ENCODE data around the gene MANF.

DNA sequence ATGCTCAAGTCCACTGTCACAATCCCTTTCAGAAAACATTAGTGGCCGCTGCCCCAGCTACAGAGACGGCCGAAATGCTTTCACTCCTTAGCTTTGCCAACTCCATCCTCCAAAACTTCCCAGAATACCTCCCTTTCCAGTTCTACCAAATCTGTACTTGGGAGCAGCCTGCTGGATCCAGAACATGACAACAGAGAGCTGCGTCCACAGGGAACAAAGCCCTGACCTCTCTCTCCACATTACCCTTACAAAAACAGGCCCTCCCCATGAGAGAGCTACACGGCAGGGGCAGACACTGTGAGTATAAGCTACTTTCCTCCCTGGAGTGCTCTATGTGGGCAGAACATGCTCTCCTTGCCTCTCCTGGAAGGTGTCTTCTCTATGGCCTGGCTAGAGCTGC, 12.3 kb downstream of the MANF start:
- TF ChIP-seq, protein P1, sequence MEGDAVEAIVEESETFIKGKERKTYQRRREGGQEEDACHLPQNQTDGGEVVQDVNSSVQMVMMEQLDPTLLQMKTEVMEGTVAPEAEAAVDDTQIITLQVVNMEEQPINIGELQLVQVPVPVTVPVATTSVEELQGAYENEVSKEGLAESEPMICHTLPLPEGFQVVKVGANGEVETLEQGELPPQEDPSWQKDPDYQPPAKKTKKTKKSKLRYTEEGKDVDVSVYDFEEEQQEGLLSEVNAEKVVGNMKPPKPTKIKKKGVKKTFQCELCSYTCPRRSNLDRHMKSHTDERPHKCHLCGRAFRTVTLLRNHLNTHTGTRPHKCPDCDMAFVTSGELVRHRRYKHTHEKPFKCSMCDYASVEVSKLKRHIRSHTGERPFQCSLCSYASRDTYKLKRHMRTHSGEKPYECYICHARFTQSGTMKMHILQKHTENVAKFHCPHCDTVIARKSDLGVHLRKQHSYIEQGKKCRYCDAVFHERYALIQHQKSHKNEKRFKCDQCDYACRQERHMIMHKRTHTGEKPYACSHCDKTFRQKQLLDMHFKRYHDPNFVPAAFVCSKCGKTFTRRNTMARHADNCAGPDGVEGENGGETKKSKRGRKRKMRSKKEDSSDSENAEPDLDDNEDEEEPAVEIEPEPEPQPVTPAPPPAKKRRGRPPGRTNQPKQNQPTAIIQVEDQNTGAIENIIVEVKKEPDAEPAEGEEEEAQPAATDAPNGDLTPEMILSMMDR (conservative IDR thresholded peaks at IDR 0.05; ENCODE audit: low read depth, low read length) = no peak
- TF ChIP-seq EZH2 (IDR thresholded peaks at IDR 0.05; ENCODE audit: borderline replicate concordance, low read depth, low read length, poor library complexity, severe bottlenecking) = no peak

Data from A673 (cell line).